ENCODE measurements around the gene SBF2.
"Not testable (repeated sequence)": the region's sequence is repeated elsewhere in the genome, so short reads cannot be mapped to it uniquely, and the experiment has no call there.

Gene SBF2

GRCh38 chr11:10283991-10284390, 10.0 kb downstream of the SBF2 start:
- no peak for DNase-seq
- in situ Hi-C loops (cut with HindIII; ENCODE audit: low pct_ligation_motif_present, low pct_unique_long_range_greater_than_20kb, low sequenced_read_pairs) = no loop called here

GRCh38 chr11:10282117-10282516, 11.9 kb downstream of the SBF2 start:
- in situ Hi-C loops (cut with HindIII; ENCODE audit: low pct_ligation_motif_present, low pct_unique_long_range_greater_than_20kb, low sequenced_read_pairs) = no loop called here

GRCh38 chr11:10275714-10276113, 18.3 kb downstream of the SBF2 start:
- no peak for DNase-seq
- in situ Hi-C loops (cut with HindIII; ENCODE audit: low pct_ligation_motif_present, low pct_unique_long_range_greater_than_20kb, low sequenced_read_pairs) = no loop called here

More at GRCh38 chr11:10282117-10282516, 11.9 kb downstream of the SBF2 start:
- no peak for DNase-seq

GRCh38 chr11:10274726-10275125, 19.3 kb downstream of the SBF2 start:
- DNase-seq = no peak
- in situ Hi-C loops (cut with HindIII; ENCODE audit: low pct_ligation_motif_present, low pct_unique_long_range_greater_than_20kb, low sequenced_read_pairs) = no loop called here

GRCh38 chr11:10273738-10274137, 20.3 kb downstream of the SBF2 start:
- in situ Hi-C loops (cut with HindIII; ENCODE audit: low pct_ligation_motif_present, low pct_unique_long_range_greater_than_20kb, low sequenced_read_pairs) = no loop called here
- DNase-seq = no peak

GRCh38 chr11:10272132-10272531, 21.9 kb downstream of the SBF2 start:
- no peak for DNase-seq
- in situ Hi-C loops (cut with HindIII; ENCODE audit: low pct_ligation_motif_present, low pct_unique_long_range_greater_than_20kb, low sequenced_read_pairs) = no loop called here

GRCh38 chr11:10268746-10269488, 25.1 kb downstream of the SBF2 start:
- no peak for DNase-seq
- in situ Hi-C loops (cut with HindIII; ENCODE audit: low pct_ligation_motif_present, low pct_unique_long_range_greater_than_20kb, low sequenced_read_pairs) = no loop called here

GRCh38 chr11:10267821-10268220, 26.2 kb downstream of the SBF2 start:
- in situ Hi-C loops (cut with HindIII; ENCODE audit: low pct_ligation_motif_present, low pct_unique_long_range_greater_than_20kb, low sequenced_read_pairs) = no loop called here
- no peak for DNase-seq

- in situ Hi-C loops (cut with HindIII; ENCODE audit: low pct_ligation_motif_present, low pct_unique_long_range_greater_than_20kb, low sequenced_read_pairs) = no loop called here
Observed at GRCh38 chr11:10265936-10266335, 28.1 kb downstream of the SBF2 start.

GRCh38 chr11:10264716-10265115, 29.3 kb downstream of the SBF2 start:
- in situ Hi-C loops (cut with HindIII; ENCODE audit: low pct_ligation_motif_present, low pct_unique_long_range_greater_than_20kb, low sequenced_read_pairs); DNase-seq: not testable (repeated sequence)

More at GRCh38 chr11:10265936-10266335, 28.1 kb downstream of the SBF2 start:
- DNase-seq = no peak

- in situ Hi-C loops (cut with HindIII; ENCODE audit: low pct_ligation_motif_present, low pct_unique_long_range_greater_than_20kb, low sequenced_read_pairs) = no loop called here
- peak; percentile 31 for DNase-seq
Observed at GRCh38 chr11:10263929-10264328, 30.1 kb downstream of the SBF2 start.

GRCh38 chr11:10261821-10262220, 32.2 kb downstream of the SBF2 start:
- in situ Hi-C loops (cut with HindIII; ENCODE audit: low pct_ligation_motif_present, low pct_unique_long_range_greater_than_20kb, low sequenced_read_pairs) = no loop called here
- DNase-seq = no peak

- DNase-seq = no peak
- in situ Hi-C loops (cut with HindIII; ENCODE audit: low pct_ligation_motif_present, low pct_unique_long_range_greater_than_20kb, low sequenced_read_pairs) = no loop called here
Observed at GRCh38 chr11:10257478-10257877, 36.5 kb downstream of the SBF2 start.

- in situ Hi-C loops (cut with HindIII; ENCODE audit: low pct_ligation_motif_present, low pct_unique_long_range_greater_than_20kb, low sequenced_read_pairs) = no loop called here
- DNase-seq = no peak
Observed at GRCh38 chr11:10255388-10256125, 38.5 kb downstream of the SBF2 start.

- in situ Hi-C loops (cut with HindIII; ENCODE audit: low pct_ligation_motif_present, low pct_unique_long_range_greater_than_20kb, low sequenced_read_pairs); DNase-seq: not testable (repeated sequence)
Observed at GRCh38 chr11:10249448-10250131, 44.4 kb downstream of the SBF2 start.

GRCh38 chr11:10247011-10247410, 47.0 kb downstream of the SBF2 start:
- no peak for DNase-seq
- in situ Hi-C loops (cut with HindIII; ENCODE audit: low pct_ligation_motif_present, low pct_unique_long_range_greater_than_20kb, low sequenced_read_pairs) = no loop called here

- in situ Hi-C loops (cut with HindIII; ENCODE audit: low pct_ligation_motif_present, low pct_unique_long_range_greater_than_20kb, low sequenced_read_pairs) = no loop called here
- no peak for DNase-seq
Observed at GRCh38 chr11:10243896-10244575, 50.0 kb downstream of the SBF2 start.

- in situ Hi-C loops (cut with HindIII; ENCODE audit: low pct_ligation_motif_present, low pct_unique_long_range_greater_than_20kb, low sequenced_read_pairs) = no loop called here
- DNase-seq = no peak
Observed at GRCh38 chr11:10236840-10237239, 57.2 kb downstream of the SBF2 start.

- no peak for DNase-seq
- in situ Hi-C loops (cut with HindIII; ENCODE audit: low pct_ligation_motif_present, low pct_unique_long_range_greater_than_20kb, low sequenced_read_pairs) = no loop called here
Observed at GRCh38 chr11:10233581-10233980, 60.4 kb downstream of the SBF2 start.
